NCI-H146 treated with DMSO at 0.1 percent for 48 hours (cell line): ENCODE data around the gene PRPF40A.
A peak's percentile ranks its signal among the peaks of the same experiment; 100 is the strongest.

Experiments
- DNase-seq: peaks from one replicate; lab custom pipeline; 2025; ENCODE audit not compliant: unreplicated experiment; lab: John Stamatoyannopoulos, UW

Gene PRPF40A

DNA sequence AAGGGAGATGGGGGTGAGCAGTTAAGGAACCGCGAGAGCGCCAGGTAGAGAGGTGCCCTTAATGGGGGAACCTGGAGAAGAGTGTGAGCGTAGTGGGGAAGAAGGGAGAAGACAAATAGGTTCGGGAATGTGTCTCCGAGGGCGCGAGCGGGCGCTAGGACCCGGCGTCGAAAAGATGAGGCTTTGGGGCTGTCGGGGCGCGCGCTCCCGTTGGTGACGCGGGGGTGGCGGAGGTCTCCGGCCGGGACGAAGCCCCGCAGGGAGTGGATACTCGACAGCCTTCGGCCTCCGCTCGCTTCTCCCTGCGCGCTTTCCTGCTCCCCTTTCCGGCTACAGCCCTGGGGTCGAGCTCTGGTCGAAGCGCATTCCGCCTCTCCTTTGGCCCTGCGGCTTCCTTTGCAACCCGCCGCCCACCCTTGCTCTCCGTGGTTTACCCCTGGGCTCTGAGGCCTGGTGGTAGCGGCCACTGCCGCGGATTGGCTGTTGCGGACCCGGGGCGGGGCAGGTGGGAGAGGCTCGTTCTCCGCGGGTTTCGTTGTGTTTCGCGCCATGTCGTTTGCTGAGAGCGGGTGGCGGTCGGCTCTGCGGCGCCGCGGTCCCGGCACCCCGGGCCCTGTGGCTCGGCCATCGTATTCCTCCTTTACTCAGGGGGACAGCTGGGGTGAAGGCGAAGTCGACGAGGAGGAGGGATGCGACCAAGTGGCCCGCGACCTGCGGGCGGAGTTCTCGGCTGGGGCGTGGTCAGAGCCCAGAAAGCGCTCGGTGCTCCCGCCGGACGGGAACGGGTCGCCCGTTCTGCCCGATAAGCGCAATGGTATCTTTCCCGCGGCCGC lies 1.0 kb upstream of the PRPF40A start, which contains the start of gene ARL6IP6:
TSS of gene ARL6IP6 (plus strand) at position 545 of the 833 bp plus-strand sequence. CDS start at position 550, 5 bp downstream.
- DNase-seq: peak; percentile 71

DNA sequence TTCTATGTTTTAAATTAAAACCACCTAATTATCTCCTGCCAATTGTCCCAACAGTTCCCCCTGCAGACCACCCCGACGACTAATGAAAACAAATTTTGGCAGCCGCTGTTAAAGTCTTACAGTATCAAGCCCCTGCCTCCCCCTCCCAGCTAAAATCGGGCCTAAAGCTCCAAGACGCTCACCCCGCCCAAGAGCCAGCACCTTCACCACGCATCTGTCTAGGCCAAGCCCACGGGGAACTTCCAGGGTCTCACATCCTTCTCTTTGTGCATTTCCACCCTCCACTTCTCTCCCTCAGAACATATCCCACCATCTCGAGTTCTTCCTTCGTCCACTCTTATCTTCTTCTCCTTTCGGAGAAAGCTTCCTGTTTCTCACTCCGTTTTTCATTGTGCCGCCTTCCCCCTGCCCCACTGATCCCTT lies 445 bp downstream of the PRPF40A start:
- DNase-seq: peak; percentile 38

DNA sequence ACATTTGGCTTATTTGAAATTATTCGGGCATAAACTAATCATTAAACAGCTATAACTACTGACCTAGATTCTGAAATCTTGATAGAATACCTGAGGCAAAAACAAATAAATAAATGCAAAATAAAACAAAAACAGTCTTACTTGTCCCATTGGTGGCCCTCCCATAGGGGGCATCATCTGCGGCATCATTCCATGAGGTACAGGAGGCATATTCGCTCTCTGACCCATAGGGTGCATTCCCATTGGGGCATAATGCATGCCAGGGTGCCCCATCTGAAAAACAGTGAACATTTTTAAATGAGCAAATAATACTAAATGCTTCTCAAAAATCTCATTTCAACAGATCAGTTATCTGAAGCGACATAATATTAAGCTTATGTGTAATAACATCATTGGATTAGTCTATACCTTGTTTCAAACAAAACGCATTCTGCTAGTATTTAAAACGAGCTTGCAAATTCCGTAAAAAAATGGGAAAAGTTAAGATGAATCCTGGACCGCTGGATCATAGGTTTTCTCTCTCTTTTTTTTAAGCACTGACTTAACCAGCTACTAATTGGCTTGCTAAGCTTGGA lies 1.3 kb downstream of the PRPF40A start:
- DNase-seq: no peak

DNA sequence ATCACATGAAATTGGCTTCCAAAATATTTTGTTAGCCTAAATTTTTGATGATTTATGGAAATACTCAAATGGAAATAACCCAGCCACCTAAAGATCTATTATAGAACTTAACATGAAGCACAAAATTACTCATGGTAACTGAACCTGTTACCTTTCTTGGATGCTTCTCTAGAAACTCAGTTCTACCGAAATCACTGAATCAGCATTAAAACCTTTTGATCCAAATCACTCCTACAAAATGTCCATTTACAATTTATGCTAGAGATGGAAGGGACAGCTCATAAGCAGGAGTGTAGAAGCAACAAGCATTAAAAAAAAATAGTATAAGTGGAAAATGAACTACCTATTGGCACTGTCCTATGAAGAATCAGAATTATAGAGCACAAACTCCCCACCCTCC lies 2.1 kb downstream of the PRPF40A start:
- DNase-seq: no peak

DNA sequence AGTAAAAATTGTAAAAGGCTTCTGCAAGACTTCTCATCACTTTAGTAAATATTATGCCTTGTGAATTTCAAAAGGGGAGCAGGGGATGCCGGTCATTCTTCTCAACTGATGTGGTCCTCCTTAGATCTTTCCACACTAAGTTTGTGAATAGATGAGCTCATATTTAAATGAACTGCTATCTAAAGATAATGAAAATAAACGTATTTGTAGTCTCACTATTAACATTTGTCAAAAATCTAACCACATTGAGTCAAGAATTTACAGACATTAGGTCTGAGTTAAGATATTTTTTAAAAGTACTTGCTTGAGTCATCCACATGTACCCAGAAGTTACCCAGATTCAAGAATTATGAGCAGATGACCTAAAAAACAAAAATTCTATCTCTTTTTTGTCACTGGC lies 6.5 kb downstream of the PRPF40A start:
- no peak for DNase-seq

- DNase-seq: no peak
Measured at GRCh38 chr2:152708742-152709141, 8.5 kb downstream of the PRPF40A start.

DNA sequence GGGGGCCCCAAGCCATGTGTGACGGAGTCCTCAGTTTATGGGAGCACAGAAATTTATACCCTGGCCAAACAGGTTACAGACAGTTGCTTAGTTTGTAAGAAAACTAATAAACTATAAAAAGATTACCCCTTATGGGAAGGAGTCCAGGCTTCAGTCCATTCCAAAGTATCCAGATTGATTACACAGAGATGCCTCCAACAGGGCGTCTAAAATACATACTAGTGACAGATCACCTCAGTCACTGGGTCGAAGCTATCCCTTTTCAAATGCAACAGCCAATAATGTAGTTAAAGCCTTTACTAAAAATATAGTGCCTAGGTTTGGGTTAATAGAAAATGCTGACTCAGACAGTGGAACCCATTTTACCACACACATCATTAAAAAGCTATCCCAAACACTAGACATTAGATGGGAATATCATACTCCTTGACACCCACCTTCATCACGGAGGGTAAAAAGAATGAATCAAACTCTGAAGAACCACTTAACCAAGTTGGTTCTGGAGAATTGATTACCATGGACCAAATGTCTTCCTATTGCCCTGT lies 10.7 kb downstream of the PRPF40A start:
- no peak for DNase-seq

DNA sequence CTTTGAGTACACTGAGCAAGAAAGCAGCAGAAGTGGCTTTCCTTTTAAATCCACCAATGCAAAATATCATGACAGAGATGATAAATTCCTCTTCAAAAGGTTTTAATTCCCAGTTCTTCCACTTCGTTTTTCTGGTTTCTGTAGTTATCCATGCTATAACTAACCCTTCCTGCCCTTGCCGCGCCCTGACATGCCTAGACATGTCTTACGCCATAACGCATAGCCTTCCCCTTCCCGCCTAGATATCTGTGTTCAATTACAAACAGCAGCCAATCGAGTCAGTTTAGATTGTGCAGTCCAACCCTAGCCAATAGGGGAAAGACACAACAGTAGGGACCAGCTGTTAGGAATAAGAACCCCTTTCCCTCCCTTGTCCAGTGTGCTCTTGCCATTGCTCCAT lies 16.1 kb downstream of the PRPF40A start:
- no peak for DNase-seq

DNA sequence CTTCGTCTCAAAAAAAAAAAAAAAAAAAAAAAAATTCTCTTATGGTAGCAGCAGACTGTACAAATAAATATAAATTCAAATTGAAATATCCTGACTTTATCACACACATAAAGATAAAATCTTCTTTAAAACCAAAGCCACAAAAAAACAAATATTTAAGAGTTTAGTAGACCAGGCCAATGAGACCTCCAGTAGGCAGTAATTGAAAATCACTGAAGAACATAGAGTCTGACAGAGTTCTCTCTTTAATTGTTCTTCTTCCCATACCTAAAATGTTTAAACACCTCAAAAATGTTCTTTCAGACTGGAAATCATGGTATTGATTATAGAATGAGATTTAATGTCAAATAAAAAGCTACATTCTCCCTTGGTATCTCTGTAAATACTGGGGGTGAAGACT lies 20.8 kb downstream of the PRPF40A start:
- DNase-seq: no peak

DNA sequence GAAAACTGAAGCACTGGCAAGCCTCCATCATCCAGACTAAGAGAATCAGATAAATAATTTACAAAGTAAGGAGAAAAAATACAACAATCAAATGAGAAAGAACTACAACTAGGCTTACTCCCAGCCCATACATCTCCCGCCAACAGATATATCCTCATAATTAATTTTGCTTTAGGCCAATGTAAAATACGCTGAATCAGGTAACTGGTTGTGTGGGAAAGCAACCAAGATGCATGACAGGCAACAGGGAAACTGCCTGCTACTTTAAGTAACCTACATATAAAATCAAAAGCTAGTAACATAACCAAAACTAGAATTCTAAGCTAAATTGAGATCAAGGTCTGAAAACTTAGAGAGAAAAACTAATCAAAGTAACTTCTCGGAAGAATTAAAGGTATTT lies 21.5 kb downstream of the PRPF40A start:
- DNase-seq: no peak

DNA sequence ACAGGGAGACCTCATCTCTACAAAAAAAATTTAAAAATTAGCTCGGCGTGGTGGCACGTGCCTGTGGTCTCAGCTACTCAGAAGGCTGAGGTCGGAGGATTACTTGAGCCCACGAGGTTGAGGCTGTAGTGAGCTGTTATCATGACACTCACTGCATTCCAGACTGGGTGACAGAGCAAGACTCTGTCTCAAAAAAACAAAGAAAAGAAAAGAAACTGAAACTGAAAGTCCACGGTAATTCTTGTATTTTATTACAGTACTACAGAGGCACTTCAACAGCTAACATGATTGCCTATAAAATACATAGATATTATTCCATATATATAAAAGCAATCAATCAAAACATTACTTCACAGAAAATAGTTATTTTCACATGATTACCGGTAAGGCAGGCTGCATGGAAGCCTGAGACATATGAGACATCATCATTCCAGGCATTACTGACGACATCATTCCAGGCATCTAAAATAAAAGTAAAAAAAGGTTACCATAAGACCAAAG lies 23.1 kb downstream of the PRPF40A start:
- no peak for DNase-seq

- no peak for DNase-seq
Measured at GRCh38 chr2:152693033-152693432, 24.2 kb downstream of the PRPF40A start.

DNA sequence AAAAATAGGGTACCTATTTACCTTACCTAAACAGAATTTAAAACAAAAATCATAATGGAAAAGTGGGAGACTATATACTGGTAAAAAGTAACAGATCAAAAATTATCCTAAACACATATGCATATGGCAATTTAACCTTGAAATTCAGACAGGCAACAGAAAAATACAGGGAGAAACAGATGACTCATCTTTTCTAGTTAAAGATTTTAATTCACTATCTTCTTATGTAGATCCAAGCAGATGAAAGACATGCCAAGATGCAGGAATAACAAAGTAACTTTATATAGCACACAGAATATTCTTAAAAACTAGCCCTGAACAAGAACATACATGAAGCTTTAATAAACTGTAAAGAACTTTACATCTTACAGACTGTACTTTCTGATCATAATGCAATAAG lies 30.9 kb downstream of the PRPF40A start:
- DNase-seq: no peak

DNA sequence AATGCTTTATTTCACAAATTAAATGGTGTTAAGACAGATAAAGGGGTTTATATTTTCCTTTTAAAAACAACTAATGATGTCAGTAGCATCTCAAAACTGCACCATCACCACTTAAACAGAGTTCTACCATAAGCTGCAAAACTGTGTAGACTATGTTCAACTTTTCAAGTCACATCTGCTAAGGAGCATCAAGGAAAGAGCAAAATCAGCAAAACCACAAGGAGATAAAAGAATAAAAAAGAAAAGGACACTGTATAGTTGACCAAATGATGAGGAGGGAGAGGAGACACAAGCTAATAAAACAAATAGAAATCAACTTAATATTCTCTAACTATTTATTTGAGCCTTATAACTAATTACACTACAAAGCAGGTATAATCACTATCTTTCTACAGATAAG lies 33.9 kb downstream of the PRPF40A start:
- no peak for DNase-seq

DNA sequence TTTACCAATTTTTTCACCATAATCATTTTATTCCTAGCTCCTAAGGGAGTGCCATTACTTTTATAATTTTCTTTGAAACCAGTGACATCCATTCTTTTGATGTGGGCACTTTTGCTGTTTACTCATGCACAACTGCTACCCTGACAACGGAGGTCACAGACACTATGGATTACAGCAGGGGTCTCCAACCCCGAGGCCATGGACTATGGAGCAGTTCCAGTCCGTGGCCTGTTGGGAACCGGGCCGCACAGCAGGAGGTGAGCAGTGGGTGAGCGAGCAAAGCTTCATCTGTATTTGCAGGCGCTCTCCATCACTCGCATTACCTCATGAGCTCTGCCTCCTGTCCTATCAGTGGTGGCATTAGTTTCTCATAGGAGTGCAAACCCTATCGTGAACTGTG lies 34.6 kb downstream of the PRPF40A start:
- DNase-seq: peak; percentile 67

GRCh38 chr2:152678808-152679207 lies 38.5 kb downstream of the PRPF40A start:
- DNase-seq: no peak

DNA sequence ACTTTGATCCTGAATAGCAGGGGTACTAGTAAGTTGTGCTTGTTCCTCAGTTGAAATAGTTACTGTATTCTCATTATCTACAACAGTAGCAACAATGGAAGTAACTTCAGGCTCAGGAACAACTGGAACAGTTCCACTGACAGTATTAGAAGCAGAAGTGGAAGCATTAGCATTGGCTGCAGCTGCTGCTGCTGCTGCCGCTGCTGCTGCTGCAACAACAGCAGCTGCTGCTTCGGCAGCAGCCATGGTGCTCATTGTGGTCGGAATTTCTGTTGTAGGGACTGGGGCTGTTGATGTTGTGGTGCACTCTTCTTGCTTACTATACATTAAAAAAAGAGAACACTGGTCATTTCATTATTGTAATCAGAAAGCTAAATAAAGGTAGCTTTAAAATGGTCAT lies 40.8 kb downstream of the PRPF40A start:
- no peak for DNase-seq

DNA sequence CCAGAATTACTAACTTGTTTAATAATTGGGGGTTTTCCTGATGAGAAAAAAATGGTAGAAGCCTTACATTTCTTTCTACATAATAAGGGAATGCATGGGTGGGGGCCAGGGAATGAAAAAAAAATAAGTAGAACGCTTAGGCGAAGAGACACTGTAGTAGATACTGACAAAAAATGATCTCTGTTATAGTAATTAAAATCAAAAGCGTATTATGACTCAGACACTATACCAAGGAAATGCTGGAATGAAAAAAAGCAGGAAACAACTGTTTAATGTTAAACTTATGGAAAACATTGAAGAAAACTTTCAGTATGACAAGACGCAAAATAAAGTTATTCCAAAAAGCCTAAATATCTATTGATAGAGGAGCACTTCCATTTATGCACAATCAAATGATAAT lies 42.9 kb downstream of the PRPF40A start:
- DNase-seq: no peak

DNA sequence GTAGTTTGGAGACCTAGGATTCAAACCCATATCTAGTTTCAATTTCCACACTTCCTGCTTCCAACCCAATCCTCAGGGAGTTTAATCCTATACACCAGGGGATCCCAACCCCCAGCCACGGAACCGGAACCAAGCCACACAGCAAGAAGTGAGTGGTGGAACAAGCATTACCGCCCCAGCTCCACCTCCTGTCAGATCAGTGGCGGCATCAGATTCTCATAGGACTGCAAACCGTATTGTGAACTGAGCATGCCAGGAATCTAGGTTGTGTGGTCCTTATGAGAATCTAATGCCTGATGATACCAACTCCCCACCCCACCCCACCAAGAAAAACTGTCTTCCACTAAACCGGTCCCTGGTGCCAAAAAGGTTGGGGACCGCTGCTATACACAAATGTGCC lies 52.5 kb downstream of the PRPF40A start:
- DNase-seq: no peak

- no peak for DNase-seq
Measured at GRCh38 chr2:152661076-152661475, 56.2 kb downstream of the PRPF40A start.

GRCh38 chr2:152658221-152658620 lies 59.0 kb downstream of the PRPF40A start:
- no peak for DNase-seq

DNA sequence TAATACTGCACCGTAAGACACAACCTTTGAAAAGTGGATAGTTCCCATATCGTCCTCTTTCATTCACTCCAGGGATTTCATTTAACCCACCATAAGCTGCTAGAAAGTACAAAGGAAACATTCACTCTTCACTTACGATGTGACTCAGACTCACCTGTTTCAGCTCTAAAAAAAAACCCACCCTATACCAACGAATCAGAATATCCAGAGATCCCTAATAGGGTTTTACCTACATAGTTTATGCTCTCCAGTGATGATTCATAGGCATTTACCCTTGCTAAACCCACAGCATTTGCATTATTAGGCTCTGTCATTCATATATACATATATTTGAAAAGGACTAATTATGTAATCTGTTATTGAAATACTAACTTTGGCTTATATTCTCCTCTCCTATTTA lies 60.2 kb downstream of the PRPF40A start:
- no peak for DNase-seq
